GM18873 (cell line): ENCODE data around the gene PLEKHA6.

ENCODE experiments used
- ATAC-seq: cut with Tn5 transposase; IDR thresholded peaks from one replicate; pipeline ENCODE4 v1.9.1; 2021; ENCODE audit warnings: mild to moderate bottlenecking, moderate library complexity, moderate number of reproducible peaks; ENCODE audit not compliant: unreplicated experiment, low FRiP score

The PLEKHA6 gene

GRCh38 chr1:204357551-204358490 lies 1.9 kb downstream of the PLEKHA6 start:
- no peak for ATAC-seq

- ATAC-seq, result no peak
Measured at GRCh38 chr1:204356997-204357396, 2.7 kb downstream of the PLEKHA6 start.

GRCh38 chr1:204355913-204356312 lies 3.8 kb downstream of the PLEKHA6 start:
- no peak for ATAC-seq

- ATAC-seq, result no peak
Measured at GRCh38 chr1:204354579-204354978, 5.2 kb downstream of the PLEKHA6 start.

GRCh38 chr1:204353213-204353910 lies 6.4 kb downstream of the PLEKHA6 start:
- ATAC-seq, result no peak

- ATAC-seq, result no peak
Measured at GRCh38 chr1:204350857-204351573, 8.7 kb downstream of the PLEKHA6 start.

- no peak for ATAC-seq
Measured at GRCh38 chr1:204350312-204350711, 9.4 kb downstream of the PLEKHA6 start.

- no peak for ATAC-seq
Measured at GRCh38 chr1:204349602-204350001, 10.1 kb downstream of the PLEKHA6 start.

GRCh38 chr1:204348722-204349121 lies 11.0 kb downstream of the PLEKHA6 start:
- ATAC-seq, result no peak

GRCh38 chr1:204348242-204348641 lies 11.5 kb downstream of the PLEKHA6 start:
- ATAC-seq, result no peak

- ATAC-seq, result no peak
Measured at GRCh38 chr1:204345941-204346645, 13.6 kb downstream of the PLEKHA6 start.

- no peak for ATAC-seq
Measured at GRCh38 chr1:204345438-204345841, 14.3 kb downstream of the PLEKHA6 start.

GRCh38 chr1:204344665-204345355 lies 14.9 kb downstream of the PLEKHA6 start:
- no peak for ATAC-seq

- ATAC-seq, result no peak
Measured at GRCh38 chr1:204343802-204344201, 15.9 kb downstream of the PLEKHA6 start.

- ATAC-seq, result no peak
Measured at GRCh38 chr1:204343247-204343646, 16.5 kb downstream of the PLEKHA6 start.

- ATAC-seq, result no peak
Measured at GRCh38 chr1:204342310-204342709, 17.4 kb downstream of the PLEKHA6 start.

- no peak for ATAC-seq
Measured at GRCh38 chr1:204341380-204341779, 18.3 kb downstream of the PLEKHA6 start.

GRCh38 chr1:204340081-204340889 lies 19.4 kb downstream of the PLEKHA6 start:
- no peak for ATAC-seq

GRCh38 chr1:204339541-204339940 lies 20.2 kb downstream of the PLEKHA6 start:
- no peak for ATAC-seq
